Activated naive CD8-positive, alpha-beta T cell treated with anti-CD3 and anti-CD28 coated beads, Interleukin-2, amount 50 U/mL, for 16 hours (primary cell): ENCODE data around the gene DIDO1.
A peak's percentile ranks its signal among the peaks of the same experiment; 100 is the strongest.

Experiments used
- DNase-seq: peaks from one replicate; pipeline ENCODE4 v3.0.0-alpha.2; 2020; ENCODE audit warnings: low read depth, low spot score

Gene DIDO1

DNA sequence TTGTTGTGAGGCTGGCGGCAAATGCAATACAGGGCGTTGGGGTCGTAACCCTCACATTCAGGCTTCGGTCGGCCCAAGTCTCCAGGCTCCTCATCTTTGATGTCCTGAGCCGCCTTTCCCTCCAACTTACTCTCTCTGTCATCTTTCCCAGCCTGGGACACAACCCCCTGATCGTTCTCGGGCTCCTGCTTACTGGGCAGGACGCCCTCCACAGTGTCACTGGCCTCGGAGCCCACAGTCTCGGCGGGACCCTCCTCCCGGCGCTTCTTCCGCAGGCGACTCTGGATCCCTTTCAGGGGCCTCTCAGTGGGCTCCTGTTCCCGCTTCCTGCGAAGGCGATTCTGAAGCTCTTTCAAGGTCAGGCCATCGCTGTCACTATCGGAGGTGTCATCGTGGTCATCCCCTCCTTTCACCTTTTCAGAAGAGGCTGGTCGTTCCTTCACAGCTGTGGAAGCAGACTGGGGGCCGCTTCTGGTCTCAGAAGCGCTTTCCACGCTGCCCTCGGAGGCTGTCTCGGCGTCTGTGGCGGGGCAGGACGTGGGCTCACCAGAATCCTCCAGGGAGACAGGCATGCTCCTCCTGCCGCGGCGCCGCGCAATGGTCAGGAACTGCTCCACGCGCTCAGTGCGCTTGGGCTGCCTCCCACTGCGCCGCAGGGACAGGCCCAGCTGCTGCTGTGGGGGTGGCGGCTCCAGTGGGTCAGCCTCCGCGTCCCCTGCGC, 15.4 kb downstream of the DIDO1 start:
- DNase-seq: no peak

DNA sequence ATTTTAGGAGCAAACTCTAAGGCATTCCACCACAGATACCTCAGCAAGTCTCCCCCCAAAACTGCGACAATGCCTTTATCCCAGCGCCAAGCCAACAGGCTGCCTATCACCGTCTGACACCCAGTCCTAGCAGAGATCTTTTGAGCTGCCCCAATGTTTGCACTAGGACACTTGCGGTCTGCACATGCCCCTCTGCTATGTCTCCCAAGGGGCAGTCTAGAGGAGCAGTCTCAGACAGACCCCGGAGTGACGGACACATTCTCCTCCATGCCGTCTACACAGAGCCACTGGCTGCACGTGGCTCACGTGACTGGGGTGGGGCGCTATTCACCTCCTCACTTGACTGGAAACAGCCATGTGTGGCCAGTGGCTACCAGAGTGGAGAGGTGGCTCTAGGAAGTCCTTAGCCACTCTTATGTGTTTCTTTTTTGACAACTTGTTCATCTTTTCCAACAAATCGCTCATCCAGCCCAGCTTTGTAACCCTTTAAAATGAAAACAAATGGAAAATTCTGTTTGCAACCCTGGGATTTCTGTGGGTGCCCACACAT, 16.0 kb downstream of the DIDO1 start:
- DNase-seq: no peak

DNA sequence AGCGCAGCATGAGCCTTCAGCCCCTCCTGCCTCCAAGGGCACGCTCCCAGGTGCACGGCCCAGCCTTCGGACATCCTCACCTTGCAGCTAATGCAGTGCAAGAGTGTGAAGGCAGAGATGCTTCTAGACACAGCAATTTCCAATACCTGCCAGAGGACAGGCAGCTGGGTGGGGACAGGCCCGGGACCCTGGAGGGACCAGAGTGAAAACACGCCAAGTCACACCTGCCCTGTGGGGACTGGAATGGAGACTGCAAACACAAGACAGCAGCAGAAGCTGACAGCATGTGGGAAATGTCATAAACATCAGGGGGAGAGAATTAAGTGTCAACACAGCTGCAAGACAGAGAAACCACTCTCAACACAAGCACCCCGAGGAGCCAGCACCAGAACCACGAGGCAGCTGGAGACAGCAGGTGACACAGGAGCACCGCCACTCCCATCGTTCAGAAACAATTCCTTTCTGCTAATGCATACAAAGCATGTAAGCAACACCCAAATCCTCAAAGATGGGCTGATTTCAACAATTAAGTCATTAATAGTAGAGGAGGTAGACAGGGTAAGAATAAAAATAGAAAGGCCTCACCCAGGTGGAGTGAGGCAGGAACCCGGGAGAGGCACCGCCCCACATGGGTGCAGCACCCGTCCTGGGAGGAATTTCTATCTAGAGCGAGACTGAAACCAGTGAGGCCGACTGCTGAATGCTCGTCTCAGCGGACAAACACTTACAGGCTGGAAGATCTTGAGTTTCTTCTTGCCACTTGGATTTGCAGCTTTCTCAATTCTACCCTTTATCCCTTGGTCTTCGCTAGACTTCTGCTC, 17.1 kb downstream of the DIDO1 start:
- DNase-seq: no peak

DNA sequence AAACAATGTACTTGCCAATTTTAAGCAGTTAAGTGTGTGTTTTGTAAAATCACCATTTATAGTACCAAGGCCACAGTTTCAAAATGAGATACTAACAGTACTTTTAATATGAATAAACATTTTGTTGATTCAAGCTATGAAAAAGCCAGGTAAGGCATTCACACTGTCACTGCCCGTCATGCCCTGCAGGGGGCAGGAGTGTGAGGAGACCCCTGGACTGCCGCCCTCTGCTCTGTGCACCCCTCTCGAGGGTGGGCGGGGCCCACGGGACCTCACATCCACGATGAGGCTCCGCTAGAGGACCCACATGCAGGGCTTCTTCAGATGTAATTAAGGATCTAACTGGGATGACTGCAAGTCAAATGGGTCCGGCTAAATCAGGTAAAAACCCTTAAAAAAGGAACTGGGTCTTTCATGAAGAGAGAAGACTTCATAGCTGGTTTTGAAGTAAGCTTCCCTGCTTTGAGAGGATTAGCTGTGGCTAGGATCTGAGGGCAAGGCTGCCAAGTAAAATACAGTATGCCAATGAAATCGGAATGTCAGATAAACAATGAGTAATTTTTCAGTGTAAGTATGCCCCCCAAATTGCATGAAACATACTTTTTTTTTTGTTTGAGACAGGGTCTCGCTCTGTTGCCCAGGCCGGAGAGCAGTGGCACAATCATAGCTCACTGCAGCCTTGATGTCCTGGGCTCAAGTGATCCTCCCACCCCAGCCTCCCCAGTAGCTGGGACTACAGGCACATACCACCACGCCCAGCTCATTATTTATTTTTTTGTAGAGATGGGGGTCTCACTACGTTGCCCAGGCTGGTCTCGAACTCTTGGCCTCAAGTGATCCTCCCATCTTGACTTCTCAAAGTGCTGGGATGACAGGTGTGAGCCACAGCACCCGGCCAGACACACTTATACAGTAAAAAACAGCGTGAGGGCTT, 18.7 kb downstream of the DIDO1 start:
- DNase-seq: no peak

DNA sequence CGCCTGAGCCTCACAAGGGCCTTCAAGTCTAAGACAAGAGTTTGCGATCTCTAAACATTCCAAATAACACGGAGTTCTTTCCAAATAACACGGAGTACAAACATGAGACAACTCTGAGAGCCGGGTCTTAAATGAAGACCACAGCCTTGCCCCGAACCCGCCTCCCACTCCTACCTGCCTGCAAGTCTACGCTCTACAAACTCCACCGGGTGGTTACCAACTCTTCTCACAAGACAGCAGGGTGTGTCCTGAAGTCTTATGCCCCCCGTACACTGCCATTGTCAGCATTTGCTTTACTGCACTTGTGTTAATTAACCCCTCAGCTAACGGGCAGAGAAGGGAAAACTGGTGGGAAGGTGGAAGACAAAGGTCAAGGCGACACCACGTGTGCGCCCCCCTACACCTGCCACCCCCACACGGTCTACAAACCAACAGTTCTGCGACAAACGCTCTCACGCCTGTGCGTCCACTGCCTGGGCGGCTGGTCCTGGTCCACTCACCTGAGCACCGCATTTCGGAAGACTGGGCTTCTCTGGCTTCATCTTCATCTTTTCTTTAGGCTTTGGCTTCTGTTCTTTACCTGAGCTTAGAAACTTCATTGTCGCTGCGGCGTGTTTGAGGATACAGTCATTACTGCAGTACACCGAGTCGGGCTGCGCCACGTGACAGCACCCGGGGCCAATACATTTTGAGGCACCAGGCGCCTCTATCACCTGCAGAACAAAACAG, 19.5 kb downstream of the DIDO1 start:
- DNase-seq: no peak

DNA sequence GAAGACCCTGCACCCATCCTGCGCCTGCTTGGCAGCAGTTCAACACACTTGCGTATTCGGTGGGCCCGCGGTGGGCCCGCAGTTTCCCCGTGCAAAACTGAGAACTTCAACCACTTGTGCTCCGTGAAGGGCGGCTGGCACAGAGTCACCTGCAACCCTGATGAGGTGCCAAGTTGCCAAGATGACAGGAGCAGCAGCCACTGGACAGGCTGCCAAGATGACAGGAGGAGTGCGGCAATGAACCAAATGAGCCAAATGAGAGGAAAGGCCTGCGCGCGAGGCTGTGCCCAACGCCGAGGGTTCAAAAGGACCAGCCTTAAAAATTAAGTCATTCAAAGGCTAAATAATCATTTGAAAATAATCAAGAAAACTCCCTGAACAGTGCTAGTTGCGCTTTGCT, 20.1 kb downstream of the DIDO1 start:
- DNase-seq: no peak

DNA sequence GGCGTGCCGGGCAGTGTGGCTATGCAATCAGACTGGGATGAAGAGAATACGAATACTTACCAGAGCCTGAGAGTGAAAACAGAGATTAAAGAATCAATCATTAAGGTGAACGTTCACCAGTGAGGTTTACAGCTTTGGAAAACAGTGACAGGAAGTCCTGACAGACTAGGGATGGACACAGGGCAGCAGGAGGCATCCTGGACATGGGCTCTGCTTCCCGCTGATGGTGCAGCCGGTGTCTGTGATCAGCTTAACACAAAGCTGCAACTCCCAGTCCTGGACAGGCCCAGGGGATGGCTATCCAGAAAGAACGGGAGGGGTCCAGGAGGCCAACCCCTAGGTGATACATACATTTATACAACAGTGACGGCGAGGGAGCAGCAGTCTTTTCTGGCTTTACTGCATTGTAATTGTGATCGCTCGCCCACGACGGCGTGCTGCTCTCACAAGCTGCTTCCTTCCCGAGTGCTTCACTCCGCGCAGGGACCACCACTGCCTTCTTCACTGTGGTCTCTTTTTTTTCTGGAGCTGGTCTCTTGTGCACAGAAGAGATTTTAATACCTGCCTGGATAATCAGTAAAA, 20.7 kb downstream of the DIDO1 start:
- DNase-seq: no peak

DNA sequence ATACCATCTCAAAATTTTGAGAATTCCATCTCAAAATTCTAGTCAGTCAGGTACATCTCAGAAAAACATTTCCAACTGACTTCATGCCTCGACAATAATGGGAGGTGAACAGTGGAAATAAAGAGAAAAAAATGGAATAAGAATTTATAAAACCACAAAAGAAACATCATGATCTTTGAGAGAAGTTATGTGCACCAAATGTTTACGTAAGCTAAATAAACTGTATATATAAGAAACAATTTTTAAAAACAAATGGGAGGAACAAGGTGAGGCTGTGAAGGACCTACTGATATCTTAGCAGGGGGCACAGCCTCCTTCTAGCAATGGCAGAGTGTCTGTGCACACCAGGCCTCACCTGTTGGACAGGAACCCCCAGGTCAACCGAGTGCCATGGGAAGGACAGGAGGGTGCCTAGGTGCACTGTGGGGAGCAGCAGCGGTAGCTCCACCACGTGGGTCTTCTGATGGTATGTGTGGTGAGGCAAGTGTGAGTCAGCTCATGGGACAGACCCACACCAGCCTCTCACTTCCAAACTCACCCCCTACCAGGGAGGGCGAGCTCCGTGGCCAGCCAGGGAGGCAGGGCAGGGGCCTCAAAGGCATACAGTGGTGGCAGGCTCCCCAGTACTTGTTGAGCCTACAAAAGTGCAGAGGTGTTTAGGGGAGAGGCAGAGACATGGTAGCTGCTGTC, 23.2 kb downstream of the DIDO1 start:
- no peak for DNase-seq

DNA sequence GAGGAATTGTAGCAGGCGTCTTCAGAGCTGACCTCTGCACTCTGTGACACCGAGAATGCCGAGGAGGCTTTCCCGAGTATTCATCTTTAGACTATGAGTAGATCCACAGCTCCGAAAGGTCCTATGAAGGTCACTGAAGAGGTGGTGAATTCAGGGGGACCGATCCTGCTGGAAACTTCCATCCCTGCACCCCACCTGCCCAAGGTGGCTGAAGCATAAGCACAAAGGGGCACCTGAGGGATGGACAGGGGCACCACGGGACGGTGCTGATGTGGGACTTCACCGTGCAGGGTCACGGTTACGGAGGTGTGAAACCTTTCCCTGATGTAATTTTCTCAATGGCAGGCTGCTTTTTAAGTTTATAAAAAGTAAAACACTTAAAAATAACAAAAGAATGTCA, 24.4 kb downstream of the DIDO1 start:
- no peak for DNase-seq

DNA sequence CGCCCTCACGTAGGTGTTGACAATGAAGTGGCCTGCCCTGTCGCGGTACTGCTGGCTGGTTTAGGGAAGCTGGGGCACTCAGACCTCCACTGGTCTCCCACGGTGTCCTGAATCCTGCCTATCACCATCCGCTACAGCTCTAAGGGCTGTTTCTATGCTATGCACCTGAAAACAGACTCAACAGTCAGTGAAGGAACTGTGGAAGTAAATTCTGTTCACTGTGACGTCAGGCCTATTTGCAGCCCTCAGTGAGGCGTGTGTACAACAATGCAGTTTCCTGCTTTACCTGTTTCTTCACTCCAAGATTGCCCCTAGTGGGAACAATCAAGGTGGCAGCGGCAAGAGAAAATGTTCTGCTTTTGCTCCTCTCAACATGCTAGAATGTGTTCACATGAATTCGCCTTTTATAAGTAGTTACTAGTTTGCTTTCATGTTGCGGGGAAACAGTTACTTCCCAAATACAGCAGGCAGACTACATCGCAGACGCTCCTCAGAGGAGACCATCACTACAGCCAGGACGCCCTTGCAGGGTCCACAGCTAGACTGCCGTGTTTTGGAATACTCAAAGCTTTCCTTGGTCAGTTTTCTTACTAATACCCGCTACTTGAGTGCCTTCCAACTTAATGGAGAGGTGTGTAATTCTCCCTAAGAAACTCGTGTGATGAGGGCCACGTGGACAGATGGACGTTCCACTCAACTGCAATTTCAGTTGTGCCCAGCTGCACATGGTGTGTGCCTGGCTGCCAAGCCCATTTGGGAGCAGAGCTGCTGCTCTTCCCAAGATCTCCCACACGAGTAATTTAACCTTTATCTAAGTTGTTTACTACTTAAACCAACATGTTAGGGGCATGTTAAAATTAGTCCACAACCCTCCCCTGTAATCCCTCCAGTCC, 25.4 kb downstream of the DIDO1 start:
- DNase-seq: no peak

DNA sequence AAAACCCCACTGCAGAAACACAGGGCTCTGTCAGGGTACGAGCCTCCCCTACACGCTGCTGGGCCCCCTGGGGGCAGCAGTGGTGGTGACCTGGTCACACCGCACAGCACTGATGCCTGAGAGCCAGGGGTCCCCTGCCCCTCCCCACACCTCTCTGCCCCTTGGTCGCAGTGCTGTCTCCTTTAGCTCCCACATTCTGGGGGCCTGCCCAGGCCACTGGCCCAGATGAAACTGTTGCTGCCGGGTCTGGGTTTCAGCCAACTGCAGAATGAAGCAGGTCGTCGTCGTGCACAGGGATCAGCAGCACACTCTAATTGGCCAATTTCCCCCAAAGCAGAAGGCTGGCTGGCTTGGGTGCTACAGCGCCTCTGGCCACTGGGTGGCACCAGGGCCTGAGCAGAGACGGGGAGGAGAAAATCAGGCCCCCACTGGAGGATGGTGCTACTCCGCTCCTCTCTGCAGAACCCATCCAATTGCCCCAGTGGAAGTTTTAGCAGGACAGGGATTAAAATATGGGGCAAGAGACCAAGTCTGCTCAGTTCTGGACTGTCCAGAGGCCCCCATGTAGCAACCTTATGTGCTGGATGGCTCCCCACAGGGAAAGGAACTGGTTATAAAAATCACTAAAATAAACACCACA, 26.1 kb downstream of the DIDO1 start:
- DNase-seq: peak; percentile 51

DNA sequence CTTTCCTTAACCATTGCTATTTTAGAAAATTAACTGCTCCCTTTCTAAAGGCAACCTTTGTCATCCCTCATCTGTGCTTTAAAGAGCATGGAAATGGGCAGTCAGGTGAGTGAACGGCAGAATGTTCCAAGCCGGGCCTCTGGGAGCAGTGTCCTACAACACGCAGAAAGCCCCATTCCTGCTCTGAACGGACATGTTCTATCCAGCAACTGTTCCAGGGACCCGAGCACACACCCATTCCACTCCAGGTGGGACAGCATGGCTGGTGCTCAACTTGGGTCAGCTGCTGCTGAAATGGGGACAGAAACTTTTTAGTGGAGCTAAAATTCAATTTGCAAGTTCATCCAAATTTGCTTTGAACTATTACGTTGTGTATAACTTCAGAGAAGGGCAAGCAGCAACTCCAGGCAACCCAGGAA, 26.7 kb downstream of the DIDO1 start:
- no peak for DNase-seq

DNA sequence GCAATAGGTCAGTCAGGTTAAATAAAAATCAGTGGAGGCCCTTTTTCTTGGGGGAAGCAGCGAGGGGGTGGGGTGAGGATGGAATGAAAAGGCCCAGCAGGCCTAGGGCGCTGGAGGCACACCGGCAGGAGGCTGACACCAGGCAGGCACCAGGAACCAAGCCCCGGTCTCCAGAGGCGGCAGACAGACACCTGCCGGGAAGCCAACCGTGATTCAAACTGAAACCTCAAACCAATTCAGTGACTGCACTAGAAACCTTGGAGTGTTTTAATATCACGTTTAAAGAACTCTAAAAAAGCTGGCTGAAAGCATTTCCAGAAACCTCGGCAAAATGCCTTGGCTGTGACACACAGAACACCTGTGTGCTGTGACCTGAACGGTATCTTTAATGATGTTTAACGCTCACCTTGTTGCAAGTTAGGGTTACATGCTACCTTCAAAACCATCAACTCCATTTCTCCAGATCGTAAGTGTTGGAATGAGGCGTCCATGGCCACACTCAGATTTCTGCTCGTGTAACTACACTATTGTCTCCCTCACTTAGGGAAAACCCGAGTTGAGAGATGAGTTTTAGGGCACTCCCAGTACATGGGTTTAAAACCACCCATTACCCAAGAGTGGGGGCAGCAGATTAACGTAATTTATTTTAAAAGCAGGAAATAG, 27.2 kb downstream of the DIDO1 start:
- no peak for DNase-seq

DNA sequence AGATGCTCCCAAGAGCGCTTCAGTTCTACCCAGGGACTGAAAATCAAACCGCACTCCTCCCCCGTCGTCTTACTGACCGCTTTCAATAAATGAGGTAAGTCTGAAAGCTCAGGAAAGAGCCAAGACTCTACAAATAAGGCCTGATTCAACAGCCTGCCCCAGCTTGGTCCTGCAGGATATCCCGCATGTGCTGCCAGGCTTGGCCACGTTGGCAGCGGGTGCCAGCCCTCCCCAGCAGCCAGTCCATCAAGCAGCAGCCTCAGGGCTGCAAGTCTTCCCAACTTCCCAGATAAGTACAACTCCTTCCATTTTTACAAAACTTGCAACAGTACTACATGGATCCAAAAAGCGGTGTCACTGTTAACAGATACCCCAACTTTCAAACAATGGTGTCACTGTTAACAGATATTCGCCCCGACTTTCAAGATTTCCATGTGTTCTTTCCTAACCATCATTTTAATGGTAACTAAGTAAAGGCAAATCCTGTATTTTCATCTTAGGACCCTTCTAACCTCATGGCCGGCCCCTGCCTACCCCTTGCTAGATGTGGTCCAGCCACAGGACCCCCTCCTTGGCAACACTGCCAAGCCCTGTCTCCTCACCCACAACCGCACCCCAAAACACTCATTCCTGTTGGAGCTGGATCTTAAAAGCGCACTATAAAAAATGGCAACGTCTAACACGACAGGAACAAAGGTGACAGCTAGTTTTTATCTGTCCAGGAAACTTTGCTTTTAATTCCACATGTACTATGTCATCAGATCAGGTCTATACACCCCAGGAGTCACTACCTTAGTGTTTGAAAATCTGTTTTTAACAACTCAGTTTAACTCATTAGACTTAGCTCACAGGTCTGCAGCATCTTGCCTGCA, 28.0 kb downstream of the DIDO1 start:
- no peak for DNase-seq

DNA sequence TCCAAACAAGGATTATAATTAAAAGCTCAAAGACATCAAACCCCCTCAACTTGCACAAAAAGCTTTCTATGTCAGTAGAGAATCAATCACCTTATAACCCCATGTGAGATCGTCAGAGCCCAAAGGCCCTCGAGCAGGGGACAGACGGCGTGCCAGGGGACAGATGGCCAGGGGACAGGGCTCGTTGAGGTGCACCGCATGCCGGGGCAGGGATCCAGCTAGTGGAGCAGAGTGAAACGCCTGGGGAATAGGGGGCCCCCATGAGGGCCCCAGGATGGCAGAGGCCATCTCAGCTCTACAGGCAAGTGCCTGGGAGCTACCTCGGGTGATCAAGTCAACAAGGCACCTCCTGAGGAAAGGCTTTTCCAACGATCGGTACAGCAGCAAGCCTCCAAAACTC, 28.6 kb downstream of the DIDO1 start:
- DNase-seq: no peak

DNA sequence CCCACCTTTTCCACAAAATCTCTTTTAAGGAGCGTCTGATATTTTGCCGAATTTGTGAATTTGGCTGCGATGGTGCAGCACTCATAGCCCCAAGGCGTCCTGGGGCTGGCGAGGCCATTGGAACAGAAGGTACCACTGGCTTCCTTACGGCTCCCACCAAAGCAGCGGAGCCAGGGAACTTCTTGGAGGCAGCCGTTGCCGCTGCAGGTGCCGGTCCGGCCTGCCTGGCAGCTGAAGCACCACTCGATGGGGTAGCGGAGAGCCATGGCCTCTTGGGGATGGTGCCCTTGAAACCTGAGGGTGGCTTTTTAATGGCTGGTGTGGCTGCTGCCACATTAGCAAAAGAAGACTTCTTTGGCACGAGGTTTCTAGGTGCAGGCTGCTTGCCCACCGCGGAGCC, 29.8 kb downstream of the DIDO1 start:
- no peak for DNase-seq

DNA sequence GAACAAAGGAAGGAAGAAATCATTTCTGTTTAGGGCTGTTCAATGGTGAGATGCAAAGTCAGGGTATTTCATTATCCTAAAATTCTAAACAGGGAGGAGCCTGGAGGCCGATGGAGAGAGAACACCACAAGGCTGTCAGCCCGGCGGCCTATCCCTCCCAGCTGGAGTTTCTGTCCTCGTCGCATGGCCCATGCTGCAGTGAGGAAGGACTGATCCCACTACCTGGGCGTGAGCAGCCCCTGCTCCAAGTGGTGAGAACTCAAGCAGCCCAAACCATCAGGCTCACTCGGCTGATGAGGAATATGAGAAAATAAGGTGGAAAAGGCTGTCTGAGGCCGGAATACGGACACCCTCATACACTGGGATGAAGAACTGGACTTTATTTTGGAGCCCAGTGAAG, 30.8 kb downstream of the DIDO1 start:
- no peak for DNase-seq
